Breast epithelium (tissue), 4 donors: ENCODE data around the gene BRAF. TPM values are rescaled to one million over a fixed set of nuclear protein-coding genes. Genes with fewer than 3 reads are reported as not detected.

Experiments used
- DNase-seq, 2 donors: peaks; one replicate each; pipeline ENCODE4 v3.0.0-alpha.2; 2019; ENCODE audit warnings: low spot score in 2 of 2
- H3K27ac ChIP-seq, 2 donors: fragments of 200-600 bp; sonication (generic) in 1 of 2; one replicate each; pipeline ENCODE4 v1.5.1; 2016 to 2019; ENCODE audit warnings: mild to moderate bottlenecking in 1 of 2
- H3K27me3 ChIP-seq, 2 donors: fragments of 200-600 bp; sonication (generic) in 1 of 2; one replicate each; pipeline versions ENCODE4 v1.5.1 to v1.6.0; 2017 to 2019; ENCODE audit warnings: control low read depth in 1 of 2, mild to moderate bottlenecking in 1 of 2
- H3K36me3 ChIP-seq: fragments of 200-600 bp; one replicate; pipeline ENCODE4 v1.5.1; 2019
- H3K4me1 ChIP-seq, 2 donors: fragments of 200-600 bp; sonication (generic); one replicate each; pipeline ENCODE4 v1.5.1; 2016 to 2019; ENCODE audit warnings: control low read depth in 1 of 2
- H3K4me3 ChIP-seq, 3 donors: fragments of 200-600 bp; sonication (generic); 1 replicate in 2 of 3; 2 replicates in 1 of 3; pipeline ENCODE4 v1.5.1; 2016 to 2019; ENCODE audit warnings: mild to moderate bottlenecking in 3 of 3, moderate library complexity in 2 of 3
- H3K9me3 ChIP-seq, 2 donors: fragments of 200-600 bp; sonication (generic) in 1 of 2; one replicate each; pipeline ENCODE4 v1.5.1; 2016 to 2019; ENCODE audit warnings: control low read depth in 1 of 2
- POLR2A ChIP-seq: fragments of 450-650 bp; IDR thresholded peaks from one replicate; pipeline ENCODE4 v1.6.1; 2016; ENCODE audit warnings: antibody characterized with exemption, mild to moderate bottlenecking, moderate library complexity
- POLR2AphosphoS5 ChIP-seq, 3 donors: sonication (generic); formaldehyde crosslinking; IDR thresholded peaks; one replicate each; pipeline ENCODE4 v1.6.1; 2017; ENCODE audit warnings: antibody characterized with exemption in 3 of 3
- intact Hi-C: fragments of 100-400 bp; cut with DNase I; formaldehyde crosslinking; loops from one replicate; pipeline ENCODE4 v1.15.1; 2023; ENCODE audit warnings: low total_unique reads
- total RNA-seq, 3 donors: library from RNA; depleted of rRNA; stranded (reverse); fragments of >200 nt; gene quantifications; one replicate each; pipeline ENCODE4 v1.1.0, GENCODE V29; 2016
- TF ChIP-seq, protein P1 (sequence below), 3 donors: fragments of 450-650 bp; IDR thresholded peaks; one replicate each; pipeline ENCODE4 v1.5.1; 2016 to 2017; ENCODE audit warnings: antibody characterized with exemption in 3 of 3, mild to moderate bottlenecking in 3 of 3, moderate library complexity in 3 of 3

The BRAF gene
- 100 to 1,000 TPM in 1 of 3 donors, 10 to 100 TPM in 2; 42.1 to 106 (median 64.9) TPM for total RNA-seq

DNA sequence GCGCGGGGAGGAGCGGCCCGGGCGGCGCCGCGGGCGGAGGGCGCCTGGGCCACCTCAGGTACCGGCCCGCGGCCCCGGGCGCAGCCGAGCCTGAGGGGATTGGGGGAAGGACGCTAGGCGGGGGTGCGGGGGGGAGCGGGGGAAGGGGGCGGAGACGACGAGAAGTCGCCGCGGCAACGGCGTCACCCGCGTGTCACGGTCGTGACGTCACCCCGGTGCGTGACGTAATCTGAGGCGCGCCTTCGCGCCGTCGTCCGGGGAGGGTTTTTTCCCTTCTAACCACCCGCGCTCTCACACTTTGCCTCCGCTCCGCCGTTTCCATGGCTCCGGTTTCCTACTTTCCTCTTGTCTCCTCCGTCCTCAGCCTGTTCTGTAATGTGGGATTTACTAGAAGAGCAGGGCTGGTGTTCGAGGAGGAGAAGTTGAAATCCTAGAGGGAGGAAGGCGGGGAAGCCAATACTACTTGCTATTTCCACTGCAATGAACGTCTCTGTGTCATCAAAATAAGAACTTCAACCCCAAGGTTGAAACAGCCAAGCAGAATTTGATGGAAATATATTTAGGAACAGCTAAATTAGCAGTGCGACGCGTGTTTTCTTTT is at the start of gene BRAF:
TSS of gene BRAF (minus strand) at position 109 of the 601 bp plus-strand sequence. CDS start 226 bp downstream, outside the sequence.
- no peaks in the 10 kb centered on the region for H3K9me3 ChIP-seq
- peak; percentile 81 to 93 for DNase-seq
- H3K4me3 ChIP-seq: peak within 1 kb of the TSS; percentile 77 to 99 (median 94)
- peak within 1 kb of the TSS; percentile 94 to 100 for H3K27ac ChIP-seq
- H3K4me1 ChIP-seq: no peaks in the 10 kb centered on the region
- H3K27me3 ChIP-seq: no peaks in the 10 kb centered on the region
- TF ChIP-seq POLR2AphosphoS5 (IDR thresholded peaks at IDR 0.05): peak; percentile 74 to 96 (median 84)
- TF ChIP-seq, protein P1, sequence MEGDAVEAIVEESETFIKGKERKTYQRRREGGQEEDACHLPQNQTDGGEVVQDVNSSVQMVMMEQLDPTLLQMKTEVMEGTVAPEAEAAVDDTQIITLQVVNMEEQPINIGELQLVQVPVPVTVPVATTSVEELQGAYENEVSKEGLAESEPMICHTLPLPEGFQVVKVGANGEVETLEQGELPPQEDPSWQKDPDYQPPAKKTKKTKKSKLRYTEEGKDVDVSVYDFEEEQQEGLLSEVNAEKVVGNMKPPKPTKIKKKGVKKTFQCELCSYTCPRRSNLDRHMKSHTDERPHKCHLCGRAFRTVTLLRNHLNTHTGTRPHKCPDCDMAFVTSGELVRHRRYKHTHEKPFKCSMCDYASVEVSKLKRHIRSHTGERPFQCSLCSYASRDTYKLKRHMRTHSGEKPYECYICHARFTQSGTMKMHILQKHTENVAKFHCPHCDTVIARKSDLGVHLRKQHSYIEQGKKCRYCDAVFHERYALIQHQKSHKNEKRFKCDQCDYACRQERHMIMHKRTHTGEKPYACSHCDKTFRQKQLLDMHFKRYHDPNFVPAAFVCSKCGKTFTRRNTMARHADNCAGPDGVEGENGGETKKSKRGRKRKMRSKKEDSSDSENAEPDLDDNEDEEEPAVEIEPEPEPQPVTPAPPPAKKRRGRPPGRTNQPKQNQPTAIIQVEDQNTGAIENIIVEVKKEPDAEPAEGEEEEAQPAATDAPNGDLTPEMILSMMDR (IDR thresholded peaks at IDR 0.05): peak in 1 of 3 donors; percentile 26
- TF ChIP-seq POLR2A: peak; percentile 71
- intact Hi-C loops: no loop called here
- no peaks in the 10 kb centered on the region for H3K36me3 ChIP-seq

- intact Hi-C loops: no loop called here
- no peaks in the 10 kb centered on the region for H3K4me1 ChIP-seq
- no peaks in the 10 kb centered on the region for H3K27me3 ChIP-seq
- H3K9me3 ChIP-seq: no peaks in the 10 kb centered on the region
- H3K4me3 ChIP-seq: no peak overlapping the region
- TF ChIP-seq POLR2A (no peak), POLR2AphosphoS5 (IDR thresholded peaks at IDR 0.05) (no peak)
- TF ChIP-seq, protein P1 (IDR thresholded peaks at IDR 0.05): no peak
- H3K27ac ChIP-seq: peak overlapping the region in 1 of 2 donors; percentile 7
- no peaks in the 10 kb centered on the region for H3K36me3 ChIP-seq
- no peak for DNase-seq
Measured at GRCh38 chr7:140972876-140973829, 48.4 kb upstream of the BRAF start.

DNA sequence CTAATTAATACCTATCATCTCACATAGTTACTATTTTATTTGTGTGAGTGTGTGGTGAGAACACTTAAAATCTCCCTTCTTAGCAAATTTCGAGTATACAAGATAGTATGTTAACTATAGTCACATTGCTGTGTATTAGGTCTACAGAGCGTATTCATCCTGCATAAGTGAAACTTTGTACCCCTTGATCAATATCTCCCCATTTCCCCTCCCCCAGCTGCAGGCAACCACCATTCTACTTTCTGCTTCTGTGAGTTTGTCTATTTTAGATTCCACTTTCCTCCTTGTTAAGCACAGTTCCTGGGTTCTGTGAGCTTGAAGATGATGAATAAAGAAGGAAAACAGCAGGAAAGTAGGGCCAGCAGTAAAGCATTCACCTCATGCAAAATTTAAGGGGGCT is 47.6 kb upstream of the BRAF start:
- intact Hi-C loops: no loop called here
- H3K27ac ChIP-seq: no peak overlapping the region
- H3K4me3 ChIP-seq: no peak overlapping the region
- H3K36me3 ChIP-seq: no peaks in the 10 kb centered on the region
- no peaks in the 10 kb centered on the region for H3K27me3 ChIP-seq
- H3K4me1 ChIP-seq: no peaks in the 10 kb centered on the region
- no peak for DNase-seq
- no peaks in the 10 kb centered on the region for H3K9me3 ChIP-seq
- TF ChIP-seq POLR2AphosphoS5 (IDR thresholded peaks at IDR 0.05) (no peak), POLR2A (no peak)
- TF ChIP-seq, protein P1 (IDR thresholded peaks at IDR 0.05): no peak

- no peaks in the 10 kb centered on the region for H3K36me3 ChIP-seq
- no peaks in the 10 kb centered on the region for H3K9me3 ChIP-seq
- DNase-seq: no peak
- no peak overlapping the region for H3K27ac ChIP-seq
- no peak for TF ChIP-seq POLR2AphosphoS5 (IDR thresholded peaks at IDR 0.05)
- no peak for TF ChIP-seq POLR2A
- TF ChIP-seq, protein P1 (IDR thresholded peaks at IDR 0.05): no peak
- no peaks in the 10 kb centered on the region for H3K27me3 ChIP-seq
- no peak overlapping the region for H3K4me3 ChIP-seq
- intact Hi-C loops: no loop called here
- H3K4me1 ChIP-seq: no peaks in the 10 kb centered on the region
Measured at GRCh38 chr7:140967438-140967837, 42.7 kb upstream of the BRAF start.
